ENCODE results near the gene PRKN.
A peak's percentile ranks its signal among the peaks of the same experiment; 100 is the strongest.

The PRKN gene

GRCh38 chr6:162123797-162124196 is 603.8 kb downstream of the PRKN start:
- no peak for DNase-seq (ENCODE audit: low read depth in 2 of 2)

- DNase-seq (ENCODE audit: low read depth in 2 of 2), result no peak
Measured at GRCh38 chr6:162119341-162119740, 608.2 kb downstream of the PRKN start.

- no peak for DNase-seq (ENCODE audit: low read depth in 2 of 2)
Measured at GRCh38 chr6:162118706-162119105, 608.9 kb downstream of the PRKN start.

- DNase-seq (ENCODE audit: low read depth in 2 of 2), result no peak
Measured at GRCh38 chr6:162116902-162117525, 610.6 kb downstream of the PRKN start.

- DNase-seq (ENCODE audit: low read depth in 2 of 2), result no peak
Measured at GRCh38 chr6:162109480-162110050, 618.0 kb downstream of the PRKN start.

GRCh38 chr6:162108041-162108440 is 619.5 kb downstream of the PRKN start:
- DNase-seq (ENCODE audit: low read depth in 2 of 2), result no peak

- DNase-seq (ENCODE audit: low read depth in 2 of 2), result no peak
Measured at GRCh38 chr6:162100096-162100495, 627.5 kb downstream of the PRKN start.

- DNase-seq (ENCODE audit: low read depth in 2 of 2), result peak; percentile 14 to 30
Measured at GRCh38 chr6:162099685-162100084, 627.9 kb downstream of the PRKN start.

GRCh38 chr6:162092816-162093502 is 634.6 kb downstream of the PRKN start:
- no peak for DNase-seq (ENCODE audit: low read depth in 2 of 2)

GRCh38 chr6:162090734-162091133 is 636.8 kb downstream of the PRKN start:
- DNase-seq (ENCODE audit: low read depth in 2 of 2), result no peak

- no peak for DNase-seq (ENCODE audit: low read depth in 2 of 2)
Measured at GRCh38 chr6:162088091-162088490, 639.5 kb downstream of the PRKN start.

- no peak for DNase-seq (ENCODE audit: low read depth in 2 of 2)
Measured at GRCh38 chr6:162085561-162085960, 642.0 kb downstream of the PRKN start.

GRCh38 chr6:162082520-162082919 is 645.0 kb downstream of the PRKN start:
- DNase-seq (ENCODE audit: low read depth in 2 of 2), result no peak

- DNase-seq (ENCODE audit: low read depth in 2 of 2), result no peak
Measured at GRCh38 chr6:162078667-162079066, 648.9 kb downstream of the PRKN start.

- DNase-seq (ENCODE audit: low read depth in 2 of 2), result no peak
Measured at GRCh38 chr6:162078126-162078525, 649.4 kb downstream of the PRKN start.

GRCh38 chr6:162076816-162077215 is 650.8 kb downstream of the PRKN start:
- no peak for DNase-seq (ENCODE audit: low read depth in 2 of 2)

- DNase-seq (ENCODE audit: low read depth in 2 of 2), result no peak
Measured at GRCh38 chr6:162074641-162075275, 652.8 kb downstream of the PRKN start.

GRCh38 chr6:162070639-162071038 is 656.9 kb downstream of the PRKN start:
- DNase-seq (ENCODE audit: low read depth in 2 of 2), result no peak

GRCh38 chr6:162069995-162070394 is 657.6 kb downstream of the PRKN start:
- no peak for DNase-seq (ENCODE audit: low read depth in 2 of 2)

GRCh38 chr6:162068340-162068739 is 659.2 kb downstream of the PRKN start:
- DNase-seq (ENCODE audit: low read depth in 2 of 2), result no peak

- no peak for DNase-seq (ENCODE audit: low read depth in 2 of 2)
Measured at GRCh38 chr6:162063666-162064065, 663.9 kb downstream of the PRKN start.

- no peak for DNase-seq (ENCODE audit: low read depth in 2 of 2)
Measured at GRCh38 chr6:162058281-162058875, 669.2 kb downstream of the PRKN start.
